ENCODE measurements around the gene NDNF. TPM values are rescaled to one million over a fixed set of nuclear protein-coding genes. Genes with fewer than 3 reads are reported as not detected.

Gene NDNF
- total RNA-seq, 1 experiment from 2014 or later: 0.22 TPM

DNA sequence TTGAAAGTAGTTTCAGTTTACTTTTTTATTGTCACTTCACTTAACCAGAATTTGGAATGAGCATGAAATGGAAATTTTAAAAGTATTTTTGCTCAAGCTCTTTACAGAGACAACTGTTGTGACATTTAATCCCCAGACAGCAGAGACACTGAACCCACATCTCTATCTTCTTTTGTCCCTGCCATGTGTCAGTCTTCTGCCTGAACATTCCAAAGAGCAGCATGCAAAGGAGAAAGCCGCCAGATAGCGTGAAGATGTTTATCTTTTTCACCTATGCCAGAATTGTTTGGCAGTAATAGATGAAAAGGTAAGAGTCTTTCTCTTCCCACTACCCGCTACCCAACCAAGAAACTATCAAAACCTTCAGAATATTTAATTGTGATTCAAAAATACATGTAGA, 46.8 kb downstream of the NDNF start:
- Histone ChIP-seq H3K9ac (ENCODE audit: low read length) (no peak overlapping the region), H3K9me2 (ENCODE audit: insufficient read depth) (0 out of 2 replicates have a peak, but pooled peaks cover 3% of the 10 kb centered on the region), H3K79me2 (ENCODE audit: insufficient read depth, low read length) (no peaks in the 10 kb centered on the region), H3K4me2 (ENCODE audit: low read length) (no peak overlapping the region), H3K27me3 (ENCODE audit: insufficient read depth, low read length) (no peaks in the 10 kb centered on the region), H3K36me3 (ENCODE audit: control insufficient read depth in 1 of 2, insufficient read depth in 2 of 2, low read length in 2 of 2) (no peaks in the 10 kb centered on the region), H3K4me1 (ENCODE audit: control insufficient read depth in 1 of 2, insufficient read depth in 2 of 2, low read length in 2 of 2) (no peaks in the 10 kb centered on the region), H4K20me1 (ENCODE audit: insufficient read depth) (no peaks in the 10 kb centered on the region), H3K27ac (ENCODE audit: low read depth, low read length) (no peak overlapping the region), H3K4me3 (replicated peaks in 1 of 2; ENCODE audit: low read depth in 1 of 2, low read length in 2 of 2) (no peak overlapping the region), H3K9me3 (ENCODE audit: control insufficient read depth in 1 of 2, insufficient read depth in 1 of 2, low read depth in 1 of 2, low read length in 2 of 2) (no peaks in the 10 kb centered on the region), H2AFZ (ENCODE audit: low read depth, low read length, poor library complexity, severe bottlenecking) (no peak overlapping the region)
- intact Hi-C loops (cut with micrococcal nuclease): no loop called here
- POLR2A ChIA-PET: no interaction called here
- CTCF ChIA-PET: no interaction called here
- TF ChIP-seq FOSL1 (IDR thresholded peaks at IDR 0.05; ENCODE audit: low read depth): no peak
- TF ChIP-seq SIN3A (IDR thresholded peaks at IDR 0.05; ENCODE audit: low read depth): no peak
- ATAC-seq (no peak), DNase-seq (ENCODE audit: low read depth, low spot score) (no peak)
- RAD21 ChIA-PET (ENCODE audit: low non-redundant PET in 1 of 2, low total read pairs in 2 of 2, uncharacterized antibody in 2 of 2, unreplicated experiment in 2 of 2): no interaction called here
- BruUV-seq (replicated peaks): no TSS peak

DNA sequence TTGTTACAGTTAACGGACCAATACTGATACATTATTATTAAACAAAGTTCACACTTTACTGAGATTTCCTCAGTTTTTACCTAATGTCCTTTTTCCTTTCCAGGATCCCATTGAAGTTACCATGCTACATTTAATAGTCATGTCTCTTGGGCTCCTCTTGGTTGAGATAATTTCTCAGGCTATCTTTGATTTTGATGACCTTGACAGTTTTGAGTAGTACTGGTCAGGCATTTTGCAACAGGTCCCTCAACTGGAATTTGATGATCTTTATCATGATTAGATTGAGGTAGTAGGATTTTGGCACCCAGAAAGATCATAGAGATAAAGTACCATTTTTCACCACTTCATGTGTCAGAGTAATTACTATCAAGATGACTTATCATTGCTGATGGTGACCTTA, 53.8 kb downstream of the NDNF start:
- H3K4me2 ChIP-seq (ENCODE audit: low read length): no peak overlapping the region
- no peaks in the 10 kb centered on the region for H3K36me3 ChIP-seq (ENCODE audit: control insufficient read depth in 1 of 2, insufficient read depth in 2 of 2, low read length in 2 of 2)
- no peaks in the 10 kb centered on the region for H4K20me1 ChIP-seq (ENCODE audit: insufficient read depth)
- H3K27ac ChIP-seq (ENCODE audit: low read depth, low read length): no peak overlapping the region
- no peaks in the 10 kb centered on the region for H3K4me1 ChIP-seq (ENCODE audit: control insufficient read depth in 1 of 2, insufficient read depth in 2 of 2, low read length in 2 of 2)
- TF ChIP-seq ZBTB33 (IDR thresholded peaks at IDR 0.05; ENCODE audit: extremely low read depth, insufficient replicate concordance, low read length) (no peak), SIN3A (IDR thresholded peaks at IDR 0.05; ENCODE audit: low read depth) (no peak), TCF7L2 (IDR thresholded peaks at IDR 0.05; ENCODE audit: borderline replicate concordance, extremely low read depth, insufficient read depth, insufficient read length) (no peak), RAD21 (IDR thresholded peaks at IDR 0.05; ENCODE audit: low read depth) (no peak), MAX (IDR thresholded peaks at IDR 0.05) (no peak), POLR2A (IDR thresholded peaks at IDR 0.05; ENCODE audit: borderline replicate concordance, extremely low read depth, insufficient read depth, insufficient read length) (no peak), ELF1 (IDR thresholded peaks at IDR 0.05; ENCODE audit: borderline replicate concordance, low read depth) (no peak), ATF3 (IDR thresholded peaks at IDR 0.05) (no peak), YY1 (IDR thresholded peaks at IDR 0.05; ENCODE audit: extremely low read depth, insufficient replicate concordance, low read depth, low read length) (no peak), FOSL1 (IDR thresholded peaks at IDR 0.05; ENCODE audit: low read depth) (no peak), REST (IDR thresholded peaks at IDR 0.05; ENCODE audit: low read depth) (no peak), ZFX (IDR thresholded peaks at IDR 0.05) (no peak), POLR2AphosphoS5 (IDR thresholded peaks at IDR 0.05; ENCODE audit: low read depth, low read length) (no peak), EZH2phosphoT487 (IDR thresholded peaks at IDR 0.05; ENCODE audit: borderline replicate concordance) (no peak), ZNF274 (IDR thresholded peaks at IDR 0.05; ENCODE audit: low read depth, low read length) (no peak), CEBPB (IDR thresholded peaks at IDR 0.05; ENCODE audit: low read depth) (no peak)
- DNase-seq (ENCODE audit: low read depth, low spot score) (no peak), ATAC-seq (no peak)
- ChIA-PET CTCF (no interaction called here), POLR2A (no interaction called here), RAD21 (ENCODE audit: low non-redundant PET in 1 of 2, low total read pairs in 2 of 2, uncharacterized antibody in 2 of 2, unreplicated experiment in 2 of 2) (no interaction called here)
- BruUV-seq (replicated peaks): no TSS peak
- H3K9ac ChIP-seq (ENCODE audit: low read length): no peak overlapping the region
- H3K79me2 ChIP-seq (ENCODE audit: insufficient read depth, low read length): no peaks in the 10 kb centered on the region
- H2AFZ ChIP-seq (ENCODE audit: low read depth, low read length, poor library complexity, severe bottlenecking): no peak overlapping the region
- intact Hi-C loops (cut with micrococcal nuclease): no loop called here
- H3K9me3 ChIP-seq (ENCODE audit: control insufficient read depth in 1 of 2, insufficient read depth in 1 of 2, low read depth in 1 of 2, low read length in 2 of 2): no peaks in the 10 kb centered on the region
- H3K9me2 ChIP-seq (ENCODE audit: insufficient read depth): no peaks in the 10 kb centered on the region
- H3K4me3 ChIP-seq (replicated peaks in 1 of 2; ENCODE audit: low read depth in 1 of 2, low read length in 2 of 2): no peak overlapping the region
- H3K27me3 ChIP-seq (ENCODE audit: insufficient read depth, low read length): no peaks in the 10 kb centered on the region

Measured in HCT116 (cell line).